Measurements from ENCODE around the gene C1QL1. TPM values are rescaled to one million over a fixed set of nuclear protein-coding genes. Genes with fewer than 3 reads are reported as not detected.

C1QL1 gene
- total and polyA plus RNA-seq, 2 of the 13 experiments (the other 11 are each of a cell fraction or from before 2014, with no cell fraction given) = 0.11 TPM

- CTCF ChIA-PET (ENCODE audit: low intra/inter-chr PET ratio, low total read pairs) = no interaction called here
- Histone ChIP-seq H2AFZ (ENCODE audit: low read length) (no peak overlapping the region), H3K4me3 (replicated peaks in 1 of 3; ENCODE audit: insufficient read depth in 1 of 3, low read depth in 2 of 3, low read length in 3 of 3) (no peak overlapping the region), H4K20me1 (ENCODE audit: insufficient read depth, low read length) (no peaks in the 10 kb centered on the region), H3K9ac (ENCODE audit: insufficient read depth, low read depth, low read length) (no peak overlapping the region), H3K27ac (ENCODE audit: extremely low read length, insufficient read depth, low read length) (no peak overlapping the region), H3K27me3 (ENCODE audit: control insufficient read depth in 1 of 2, insufficient read depth in 2 of 2, low read length in 2 of 2) (peaks cover 6 to 39% of the 10 kb centered on the region in 2 experiments; a peak in 4 of 5 replicates), H3K4me2 (ENCODE audit: low read depth, low read length) (no peak overlapping the region), H3K79me2 (ENCODE audit: insufficient read depth, low read length) (no peaks in the 10 kb centered on the region), H3K36me3 (replicated peaks in 1 of 2; ENCODE audit: control insufficient read depth in 1 of 2, insufficient read depth in 2 of 2, low read length in 2 of 2) (no peaks in the 10 kb centered on the region), H3K4me1 (ENCODE audit: insufficient read depth, low read length) (no peaks in the 10 kb centered on the region), H3K9me3 (ENCODE audit: low read length) (no peaks in the 10 kb centered on the region)
- FAIRE-seq (no peak), DNase-seq (ENCODE audit: low spot score) (no peak), ATAC-seq (no peak)
- 43% methylated on average over 28 of the region's 34 CpGs for WGBS (ENCODE audit: low lambda C conversion rate)
- intact Hi-C loops (cut with micrococcal nuclease; ENCODE audit: unreplicated experiment) (no loop called here), in situ Hi-C loops (cut with HindIII; ENCODE audit: extremely low pct_ligation_motif_present, low pct_unique_long_range_greater_than_20kb) (no loop called here)
- BruUV-seq (replicated peaks) = no TSS peak
- POLR2A ChIA-PET = no interaction called here
- TF ChIP-seq HOXA9 (CRISPR knock-in tag; IDR thresholded peaks at IDR 0.05; ENCODE audit: borderline replicate concordance) (no peak), IKZF1 (IDR thresholded peaks at IDR 0.05) (no peak), HMG20A (CRISPR knock-in tag; IDR thresholded peaks at IDR 0.05; ENCODE audit: borderline replicate concordance) (no peak), NRL (CRISPR knock-in tag; IDR thresholded peaks at IDR 0.05; ENCODE audit: borderline replicate concordance) (no peak), KAT2B (IDR thresholded peaks at IDR 0.05; ENCODE audit: borderline replicate concordance, low read depth, low read length) (peak; percentile 95), ZNF331 (CRISPR knock-in tag; IDR thresholded peaks at IDR 0.05) (no peak)
These were observed 20.2 kb upstream of the C1QL1 start for GRCh38 chr17:44988044-44988942.

- 60% methylated on average over 3 of the region's 4 CpGs for WGBS (ENCODE audit: low lambda C conversion rate)
- H3K4me2 ChIP-seq (ENCODE audit: low read depth, low read length) = no peak overlapping the region
- FAIRE-seq = no peak
- BruUV-seq (replicated peaks) = no TSS peak
- intact Hi-C loops (cut with micrococcal nuclease; ENCODE audit: unreplicated experiment) = no loop called here
- no peak overlapping the region for H3K9ac ChIP-seq (ENCODE audit: insufficient read depth, low read depth, low read length)
- H2AFZ ChIP-seq (ENCODE audit: low read length) = no peak overlapping the region
- ChIA-PET CTCF (ENCODE audit: low intra/inter-chr PET ratio, low total read pairs) (no interaction called here), POLR2A (interaction anchor here (0.6 kb wide), 1 partner anchor 29 kb away, joined by 6 read pairs; no protein-coding TSS in a partner anchor)
- in situ Hi-C loops (cut with HindIII; ENCODE audit: extremely low pct_ligation_motif_present, low pct_unique_long_range_greater_than_20kb) = no loop called here
- H3K36me3 ChIP-seq (replicated peaks in 1 of 2; ENCODE audit: control insufficient read depth in 1 of 2, insufficient read depth in 2 of 2, low read length in 2 of 2) = no peaks in the 10 kb centered on the region
- no peak for DNase-seq (ENCODE audit: low spot score)
- H4K20me1 ChIP-seq (ENCODE audit: insufficient read depth, low read length) = no peaks in the 10 kb centered on the region
- peaks cover 30% of the 10 kb centered on the region for H3K4me1 ChIP-seq (ENCODE audit: insufficient read depth, low read length)
- peaks cover 8 to 27% of the 10 kb centered on the region in 2 experiments for H3K27me3 ChIP-seq (ENCODE audit: control insufficient read depth in 1 of 2, insufficient read depth in 2 of 2, low read length in 2 of 2)
- H3K9me3 ChIP-seq (ENCODE audit: low read length) = no peaks in the 10 kb centered on the region
- H3K27ac ChIP-seq (ENCODE audit: extremely low read length, insufficient read depth, low read length) = no peak overlapping the region
- ATAC-seq = no peak
- H3K79me2 ChIP-seq (ENCODE audit: insufficient read depth, low read length) = no peaks in the 10 kb centered on the region
- H3K4me3 ChIP-seq (replicated peaks in 1 of 3; ENCODE audit: insufficient read depth in 1 of 3, low read depth in 2 of 3, low read length in 3 of 3) = no peak overlapping the region
- TF ChIP-seq ZNF446 (CRISPR knock-in tag; IDR thresholded peaks at IDR 0.05) (no peak), ZSCAN20 (CRISPR knock-in tag; IDR thresholded peaks at IDR 0.05; ENCODE audit: borderline replicate concordance) (no peak), GPBP1L1 (CRISPR knock-in tag; IDR thresholded peaks at IDR 0.05) (no peak), SOX13 (IDR thresholded peaks at IDR 0.05) (no peak), SOX13 (CRISPR knock-in tag; conservative IDR thresholded peaks at IDR 0.05 in 1 of 2, IDR thresholded peaks at IDR 0.05 in 1 of 2) (no peak), RELA (CRISPR knock-in tag; IDR thresholded peaks at IDR 0.05) (no peak), MEF2D (CRISPR knock-in tag; IDR thresholded peaks at IDR 0.05) (no peak), MED8 (CRISPR knock-in tag; IDR thresholded peaks at IDR 0.05; ENCODE audit: insufficient replicate concordance) (no peak), ZNF383 (CRISPR knock-in tag; IDR thresholded peaks at IDR 0.05; ENCODE audit: borderline replicate concordance) (no peak), TBX2 (CRISPR knock-in tag; IDR thresholded peaks at IDR 0.05; ENCODE audit: borderline replicate concordance) (no peak), HCFC1 (IDR thresholded peaks at IDR 0.05; ENCODE audit: low read depth, low read length) (no peak), ISL2 (CRISPR knock-in tag; IDR thresholded peaks at IDR 0.05) (no peak)
These were observed 15.5 kb upstream of the C1QL1 start for GRCh38 chr17:44983563-44983962.

Data from HepG2 (cell line).